ENCODE results near the gene CDKL5.

CDKL5 gene

DNA sequence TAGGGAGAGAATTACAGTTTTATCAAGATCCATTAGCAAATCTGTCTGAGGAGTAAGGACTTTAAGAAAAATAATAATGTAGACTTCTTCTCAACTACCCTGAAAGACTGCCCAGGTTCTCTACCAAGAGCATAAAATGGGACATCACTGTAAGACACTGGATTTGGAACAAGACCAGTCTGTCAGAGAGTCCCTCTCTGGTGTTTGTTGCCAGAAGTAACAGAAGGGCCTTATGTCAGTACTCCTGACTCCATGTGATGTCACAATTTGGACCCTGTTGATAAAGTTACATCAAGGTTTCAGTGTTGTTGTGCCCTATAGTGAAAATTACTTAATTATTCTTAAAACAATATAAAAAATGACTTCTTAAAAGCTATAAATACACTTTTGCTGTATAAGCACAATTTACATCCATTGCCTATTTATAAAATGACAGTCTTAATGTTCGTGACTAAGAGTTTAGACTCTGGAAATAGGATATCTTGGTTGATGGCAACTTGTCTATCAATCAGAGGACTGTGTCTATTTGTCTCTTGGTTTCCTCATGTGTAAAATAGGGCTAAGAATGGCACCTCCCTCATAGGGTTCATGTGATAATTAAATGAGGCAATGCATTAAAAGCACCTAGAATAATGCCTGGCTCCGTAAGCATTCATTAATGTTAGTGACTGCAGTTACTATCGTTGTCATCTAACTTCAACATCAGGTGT lies 188.7 kb downstream of the CDKL5 start:
- no peaks in the 10 kb centered on the region for H3K9me3 Mint-ChIP-seq
- H3K4me3 Mint-ChIP-seq, result no peak overlapping the region
- peaks cover 0 to 5% of the 10 kb centered on the region in 2 donors for H3K4me1 Mint-ChIP-seq (ENCODE audit: low read depth in 2 of 2)
- ATAC-seq (replicated peaks), result no peak
- peaks cover 10% of the 10 kb centered on the region for H3K36me3 Mint-ChIP-seq (ENCODE audit: insufficient read depth)
- no peaks in the 10 kb centered on the region for H3K27me3 Mint-ChIP-seq
- no peak for DNase-seq
- H3K27ac Mint-ChIP-seq, result no peak overlapping the region

DNA sequence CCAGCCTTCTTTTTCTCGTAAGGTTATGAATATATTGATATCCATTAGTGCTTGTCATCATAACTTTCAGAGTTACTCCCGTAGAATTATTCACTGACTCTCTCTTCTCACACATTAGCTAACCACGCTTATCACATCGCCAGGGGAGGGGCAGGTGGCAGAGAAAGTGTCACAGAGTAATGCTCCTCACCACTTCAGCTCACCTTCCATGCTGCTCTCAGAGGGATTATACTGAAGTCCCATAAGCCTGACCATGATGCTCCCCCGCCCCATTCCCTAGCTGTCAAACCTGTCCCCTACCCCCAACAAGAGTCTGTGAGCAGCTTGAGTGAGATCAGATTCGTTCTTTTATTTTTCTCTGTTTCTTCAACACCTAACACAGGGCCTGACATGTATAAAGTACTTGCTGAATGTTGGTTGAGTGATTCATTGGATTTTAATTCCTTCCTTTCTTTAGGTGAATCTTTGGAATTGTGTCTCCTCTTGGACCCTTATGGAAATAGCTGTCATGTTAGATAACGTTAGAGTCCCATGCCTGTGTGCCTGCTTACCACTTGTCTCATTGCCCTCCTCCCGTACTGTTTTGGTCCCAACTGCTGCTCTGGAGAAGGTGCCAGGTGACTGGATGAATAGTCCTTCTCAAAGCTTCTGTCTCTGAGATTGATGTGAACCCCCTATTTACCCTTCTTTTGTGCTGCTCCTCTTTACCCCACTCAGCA lies 191.4 kb downstream of the CDKL5 start:
- Mint-ChIP-seq H3K4me1 (ENCODE audit: low read depth in 2 of 2) (peaks cover 0 to 5% of the 10 kb centered on the region in 2 donors), H3K27me3 (no peaks in the 10 kb centered on the region), H3K36me3 (ENCODE audit: insufficient read depth) (peaks cover 5% of the 10 kb centered on the region), H3K27ac (no peak overlapping the region), H3K9me3 (no peaks in the 10 kb centered on the region), H3K4me3 (no peak overlapping the region)
- ATAC-seq (replicated peaks) (no peak), DNase-seq (no peak)

DNA sequence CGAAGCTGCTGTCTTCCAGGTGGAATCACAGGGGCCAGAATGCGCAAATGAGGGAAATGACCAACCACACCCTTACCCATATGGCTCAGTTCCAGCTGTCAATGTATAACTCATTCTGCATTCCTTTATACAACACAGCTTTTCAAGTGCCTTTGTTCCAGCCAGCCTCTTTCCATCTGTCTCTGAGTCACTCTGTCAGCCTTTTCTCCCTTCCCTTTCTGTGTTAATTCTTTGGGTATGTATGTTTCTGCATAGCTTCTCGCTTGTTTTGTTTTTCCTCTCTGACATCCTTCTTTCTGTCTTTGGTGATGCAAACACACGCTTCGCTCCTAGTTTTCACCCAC lies 192.0 kb downstream of the CDKL5 start:
- Mint-ChIP-seq H3K4me1 (ENCODE audit: low read depth in 2 of 2) (peaks cover 0 to 5% of the 10 kb centered on the region in 2 donors), H3K27ac (peak overlapping the region in 1 of 2 donors; percentile 80), H3K27me3 (no peaks in the 10 kb centered on the region), H3K36me3 (ENCODE audit: insufficient read depth) (peaks cover 5% of the 10 kb centered on the region), H3K9me3 (no peaks in the 10 kb centered on the region), H3K4me3 (no peak overlapping the region)
- no peak for DNase-seq
- no peak for ATAC-seq (replicated peaks)

DNA sequence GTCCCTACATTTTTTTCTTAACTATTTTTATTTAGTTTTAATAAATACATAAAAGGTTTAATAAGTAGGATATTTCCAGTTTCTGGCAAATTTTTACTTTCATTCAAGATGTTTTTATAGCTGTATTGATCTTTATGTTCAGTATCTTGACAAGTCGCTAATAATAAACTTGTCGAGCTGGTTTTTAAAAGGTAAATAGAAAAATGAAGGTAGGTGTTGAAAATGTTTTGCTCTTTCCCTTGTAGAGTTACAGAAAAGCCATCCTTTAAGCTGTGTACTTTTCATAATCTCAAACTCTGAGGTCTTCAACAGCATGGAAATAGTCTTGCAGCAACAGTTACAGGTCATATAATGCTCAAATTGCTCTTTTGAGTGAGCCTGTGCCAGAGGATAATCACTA lies 193.9 kb downstream of the CDKL5 start:
- Mint-ChIP-seq H3K4me1 (ENCODE audit: low read depth in 2 of 2) (peaks cover 0 to 5% of the 10 kb centered on the region in 2 donors), H3K27me3 (no peaks in the 10 kb centered on the region), H3K9me3 (no peaks in the 10 kb centered on the region), H3K27ac (no peak overlapping the region), H3K36me3 (ENCODE audit: insufficient read depth) (no peaks in the 10 kb centered on the region), H3K4me3 (no peak overlapping the region)
- ATAC-seq (replicated peaks) (no peak), DNase-seq (no peak)

DNA sequence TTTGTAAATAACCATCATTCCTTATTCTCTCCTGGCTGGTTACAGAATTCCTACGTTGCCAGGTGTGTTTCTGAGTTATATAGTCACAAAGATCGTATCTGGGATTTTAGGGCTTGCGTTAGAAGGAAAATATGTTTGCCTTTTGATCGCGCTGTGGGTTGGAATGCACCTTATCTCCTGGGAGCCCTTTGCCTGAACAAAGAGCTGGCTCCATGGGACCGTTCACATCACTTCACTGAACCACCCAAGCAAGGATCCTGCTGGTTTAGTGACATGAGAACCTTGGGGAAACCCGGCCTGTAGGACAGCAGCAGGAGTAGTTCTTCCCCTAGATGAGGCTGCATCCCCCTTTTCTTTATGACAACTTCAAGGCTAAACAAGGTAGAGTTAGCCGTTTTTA lies 194.9 kb downstream of the CDKL5 start:
- no peaks in the 10 kb centered on the region for H3K9me3 Mint-ChIP-seq
- ATAC-seq (replicated peaks) (no peak), DNase-seq (no peak)
- no peak overlapping the region for H3K4me3 Mint-ChIP-seq
- no peaks in the 10 kb centered on the region for H3K27me3 Mint-ChIP-seq
- no peak overlapping the region for H3K27ac Mint-ChIP-seq
- H3K4me1 Mint-ChIP-seq (ENCODE audit: low read depth in 2 of 2), result peaks cover 0 to 5% of the 10 kb centered on the region in 2 donors
- H3K36me3 Mint-ChIP-seq (ENCODE audit: insufficient read depth), result no peaks in the 10 kb centered on the region

DNA sequence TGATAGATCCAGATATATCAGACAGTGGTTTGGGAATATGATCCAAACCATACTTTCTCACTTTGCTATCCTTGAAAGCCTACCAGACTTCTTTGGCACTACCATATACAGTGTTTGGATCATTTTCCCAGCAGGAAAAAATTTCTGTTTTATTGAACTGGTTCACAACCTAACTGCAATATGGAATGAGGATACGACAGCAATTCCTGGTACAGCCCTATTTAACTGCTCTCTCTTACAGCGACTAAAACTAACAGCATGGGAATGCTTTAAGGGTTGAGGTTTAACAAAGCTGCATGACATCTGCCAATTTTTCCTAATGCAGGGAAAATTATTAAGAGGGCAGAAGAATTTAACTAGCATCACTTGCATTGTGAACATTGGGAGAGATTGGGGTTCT lies 199.2 kb downstream of the CDKL5 start:
- Mint-ChIP-seq H3K4me3 (no peak overlapping the region), H3K27ac (no peak overlapping the region), H3K36me3 (ENCODE audit: insufficient read depth) (peaks cover 14% of the 10 kb centered on the region), H3K4me1 (ENCODE audit: low read depth in 2 of 2) (no peaks in the 10 kb centered on the region), H3K27me3 (no peaks in the 10 kb centered on the region), H3K9me3 (no peaks in the 10 kb centered on the region)
- no peak for DNase-seq
- no peak for ATAC-seq (replicated peaks)

DNA sequence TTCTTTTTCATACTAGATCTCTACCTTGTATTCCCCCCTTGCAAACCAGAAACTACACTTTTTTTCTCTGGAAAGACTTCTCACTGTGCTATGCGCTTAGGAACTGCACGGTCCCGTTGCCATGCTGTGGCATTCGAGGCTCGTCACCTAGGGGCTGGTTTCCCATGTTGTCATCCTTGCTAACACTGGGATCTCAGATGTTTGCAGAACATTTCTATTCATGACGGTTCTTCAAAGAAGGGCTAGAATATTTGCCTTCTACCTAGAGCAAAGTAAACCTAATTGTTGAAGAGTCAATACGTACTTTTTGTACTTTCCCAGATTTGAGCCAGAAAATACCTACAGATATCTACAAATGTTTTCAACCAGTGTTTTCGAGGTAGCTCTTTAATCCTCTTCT lies 205.5 kb downstream of the CDKL5 start:
- no peak for DNase-seq
- Mint-ChIP-seq H3K36me3 (ENCODE audit: insufficient read depth) (peaks cover 12% of the 10 kb centered on the region), H3K9me3 (no peaks in the 10 kb centered on the region), H3K4me1 (ENCODE audit: low read depth in 2 of 2) (no peaks in the 10 kb centered on the region), H3K27me3 (no peaks in the 10 kb centered on the region), H3K4me3 (no peak overlapping the region), H3K27ac (no peak overlapping the region)
- ATAC-seq (replicated peaks), result no peak

DNA sequence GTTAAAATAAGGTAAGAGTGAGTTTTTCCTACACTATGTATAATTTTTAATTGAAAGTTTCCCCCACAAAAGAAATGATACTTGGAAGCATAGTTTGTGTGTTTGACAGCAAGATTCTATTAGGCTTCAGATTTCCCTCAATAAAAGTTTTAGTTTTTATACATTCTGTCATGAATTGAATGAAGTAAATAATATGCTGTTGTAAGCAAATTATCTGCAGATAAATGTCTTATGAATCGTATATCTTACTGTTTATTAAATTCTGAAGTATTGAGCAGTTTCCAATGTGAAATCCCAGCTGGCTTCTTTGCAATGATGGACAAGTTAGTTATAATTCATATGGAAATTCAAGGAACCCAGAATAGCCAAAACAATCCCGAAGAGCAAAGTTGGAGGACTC lies 213.0 kb downstream of the CDKL5 start:
- no peaks in the 10 kb centered on the region for H3K27me3 Mint-ChIP-seq

DNA sequence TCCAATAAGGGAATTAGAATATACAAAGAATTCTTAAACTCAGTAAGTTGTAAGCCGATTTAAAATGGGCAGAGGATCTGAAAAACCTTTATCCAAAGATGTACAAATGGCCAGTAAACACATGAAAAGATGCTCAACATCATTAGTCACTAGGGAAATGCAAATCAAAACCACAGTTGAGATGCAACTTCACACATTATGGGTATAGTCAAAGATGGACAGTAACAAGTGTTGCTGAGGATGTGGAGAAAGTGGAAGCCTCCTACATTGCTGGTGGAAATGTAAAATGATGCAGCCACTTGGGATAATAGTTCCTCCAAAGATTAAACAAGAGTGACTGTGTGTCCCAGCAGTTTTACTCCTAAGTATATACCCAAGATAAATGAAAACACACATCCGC lies 213.9 kb downstream of the CDKL5 start:
- Mint-ChIP-seq H3K4me3 (no peak overlapping the region), H3K36me3 (ENCODE audit: insufficient read depth) (no peaks in the 10 kb centered on the region), H3K4me1 (ENCODE audit: low read depth in 2 of 2) (no peaks in the 10 kb centered on the region), H3K27me3 (no peaks in the 10 kb centered on the region), H3K27ac (no peak overlapping the region), H3K9me3 (no peaks in the 10 kb centered on the region)
- DNase-seq (no peak), ATAC-seq (replicated peaks) (no peak)

More for the DNA sequence above, 213.0 kb downstream of the CDKL5 start:
- Mint-ChIP-seq H3K27ac (no peak overlapping the region), H3K36me3 (ENCODE audit: insufficient read depth) (no peaks in the 10 kb centered on the region), H3K9me3 (no peaks in the 10 kb centered on the region), H3K4me1 (ENCODE audit: low read depth in 2 of 2) (no peaks in the 10 kb centered on the region), H3K4me3 (no peak overlapping the region)
- ATAC-seq (replicated peaks), result no peak
- DNase-seq, result no peak

DNA sequence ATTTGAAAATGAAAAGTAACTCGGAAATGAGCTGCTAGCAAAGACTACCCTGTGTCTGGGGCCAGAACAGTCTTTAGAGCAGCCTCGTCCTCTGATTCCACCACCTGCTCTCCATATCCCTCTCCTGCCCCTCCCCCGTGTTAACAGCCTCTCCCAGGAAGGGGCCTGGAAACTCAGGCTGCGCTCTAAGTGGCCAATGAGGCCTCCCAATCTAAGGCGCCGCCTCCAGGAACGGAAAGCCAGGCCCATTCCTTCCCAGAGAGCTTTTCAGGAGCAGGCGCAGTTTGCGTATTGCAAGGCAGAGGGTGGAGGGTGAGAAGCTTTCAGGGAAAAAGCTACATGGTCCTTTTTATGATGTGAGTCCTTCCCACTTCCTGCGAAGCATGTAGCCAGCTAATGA lies 215.3 kb downstream of the CDKL5 start:
- H3K27me3 Mint-ChIP-seq, result no peaks in the 10 kb centered on the region
- no peaks in the 10 kb centered on the region for H3K9me3 Mint-ChIP-seq
- no peak overlapping the region for H3K27ac Mint-ChIP-seq
- no peak overlapping the region for H3K4me3 Mint-ChIP-seq
- DNase-seq (no peak), ATAC-seq (replicated peaks) (no peak)
- no peaks in the 10 kb centered on the region for H3K36me3 Mint-ChIP-seq (ENCODE audit: insufficient read depth)
- no peaks in the 10 kb centered on the region for H3K4me1 Mint-ChIP-seq (ENCODE audit: low read depth in 2 of 2)

DNA sequence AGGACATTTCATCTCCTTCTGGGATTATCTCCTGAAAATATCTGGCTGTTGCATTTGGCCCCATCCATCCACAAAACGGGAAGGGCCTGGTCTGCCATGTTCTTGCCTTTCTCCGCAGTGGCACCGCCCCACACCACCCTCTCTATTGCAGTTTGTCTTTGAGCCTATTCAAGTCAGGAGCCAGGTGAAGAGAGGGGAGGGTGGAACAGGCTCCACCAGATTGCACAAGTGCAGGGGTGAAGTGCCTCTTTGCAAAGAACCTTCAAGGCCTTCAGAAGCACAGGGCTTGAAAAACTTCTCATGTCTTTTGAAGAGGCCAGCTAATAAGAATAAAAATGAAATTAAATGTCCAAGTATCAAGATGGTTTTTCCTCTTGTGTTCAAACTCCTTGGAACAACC lies 217.8 kb downstream of the CDKL5 start:
- H3K4me1 Mint-ChIP-seq (ENCODE audit: low read depth in 2 of 2), result no peaks in the 10 kb centered on the region
- no peaks in the 10 kb centered on the region for H3K27me3 Mint-ChIP-seq
- no peak overlapping the region for H3K4me3 Mint-ChIP-seq
- ATAC-seq (replicated peaks) (no peak), DNase-seq (no peak)
- H3K36me3 Mint-ChIP-seq (ENCODE audit: insufficient read depth), result no peaks in the 10 kb centered on the region
- no peaks in the 10 kb centered on the region for H3K9me3 Mint-ChIP-seq
- H3K27ac Mint-ChIP-seq, result no peak overlapping the region

DNA sequence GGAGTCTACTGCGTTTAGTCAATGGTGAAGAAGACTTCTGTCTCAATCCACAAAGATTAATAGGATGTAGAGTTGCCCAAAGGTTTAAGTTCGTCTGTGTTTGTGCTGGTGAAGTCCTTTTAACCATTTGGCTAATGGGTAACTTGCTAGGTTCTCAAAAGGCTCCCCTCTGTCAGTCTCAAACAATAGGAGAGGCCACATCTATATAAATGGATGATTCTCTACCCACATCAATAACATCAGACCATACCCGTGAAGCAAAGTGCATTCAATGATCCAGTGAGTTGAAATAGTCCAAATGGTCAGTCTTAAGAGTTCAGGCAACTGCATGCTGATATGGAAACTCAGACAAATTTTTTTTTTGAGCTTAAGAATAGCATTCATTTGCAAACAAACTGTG lies 218.4 kb downstream of the CDKL5 start:
- no peak for ATAC-seq (replicated peaks)
- Mint-ChIP-seq H3K27ac (no peak overlapping the region), H3K27me3 (no peaks in the 10 kb centered on the region), H3K9me3 (no peaks in the 10 kb centered on the region), H3K4me3 (no peak overlapping the region), H3K4me1 (ENCODE audit: low read depth in 2 of 2) (no peaks in the 10 kb centered on the region), H3K36me3 (ENCODE audit: insufficient read depth) (no peaks in the 10 kb centered on the region)
- no peak for DNase-seq

DNA sequence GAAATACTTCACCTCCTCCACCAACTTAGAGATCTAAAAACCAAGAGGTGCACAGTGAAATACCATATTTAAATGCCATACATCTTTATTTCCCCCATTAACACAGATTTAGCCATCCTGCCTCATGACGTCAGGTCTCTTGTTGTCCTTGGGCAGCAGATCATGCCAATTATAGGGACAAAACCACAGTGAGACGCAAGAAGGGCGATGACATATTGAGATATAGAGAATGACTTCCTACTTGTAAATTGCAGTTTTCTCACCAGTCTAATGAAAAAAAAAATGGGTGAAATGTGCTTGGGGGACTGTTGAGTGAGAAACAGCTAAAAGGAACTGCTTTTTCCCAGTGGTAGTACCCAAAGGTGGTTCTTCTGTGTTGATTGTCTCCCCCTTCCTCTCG lies 222.2 kb downstream of the CDKL5 start:
- ATAC-seq (replicated peaks) (no peak), DNase-seq (no peak)
- no peaks in the 10 kb centered on the region for H3K36me3 Mint-ChIP-seq (ENCODE audit: insufficient read depth)
- H3K27me3 Mint-ChIP-seq, result no peaks in the 10 kb centered on the region
- H3K4me1 Mint-ChIP-seq (ENCODE audit: low read depth in 2 of 2), result no peaks in the 10 kb centered on the region
- H3K27ac Mint-ChIP-seq, result no peak overlapping the region
- no peak overlapping the region for H3K4me3 Mint-ChIP-seq
- no peaks in the 10 kb centered on the region for H3K9me3 Mint-ChIP-seq

DNA sequence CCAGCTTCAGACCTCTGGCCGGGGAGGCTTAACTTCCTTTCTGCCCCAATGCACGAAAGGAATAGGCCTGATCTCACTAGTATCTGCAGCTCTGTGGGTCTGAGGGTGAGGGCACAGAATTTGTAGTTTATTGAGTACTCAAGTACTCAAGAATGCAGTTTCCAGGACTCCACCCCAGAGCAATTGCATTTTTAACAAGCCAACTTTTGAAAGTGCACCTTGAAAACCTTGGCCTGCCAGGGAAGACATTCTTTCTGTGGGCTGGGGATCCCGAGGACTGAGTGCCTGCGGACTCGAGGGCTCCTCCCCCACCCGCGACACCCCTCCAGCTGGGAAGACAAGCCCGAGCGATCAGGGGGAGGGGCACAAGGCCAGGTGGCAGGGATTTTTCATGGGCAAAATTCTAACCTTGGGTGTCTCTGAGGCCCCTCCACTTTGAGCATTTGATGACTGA lies 224.1 kb downstream of the CDKL5 start:
- no peak for DNase-seq
- Mint-ChIP-seq H3K9me3 (no peaks in the 10 kb centered on the region), H3K36me3 (ENCODE audit: insufficient read depth) (no peaks in the 10 kb centered on the region), H3K27me3 (no peaks in the 10 kb centered on the region), H3K4me3 (no peak overlapping the region), H3K4me1 (ENCODE audit: low read depth in 2 of 2) (no peaks in the 10 kb centered on the region), H3K27ac (no peak overlapping the region)
- no peak for ATAC-seq (replicated peaks)
